Lower lobe of right lung (tissue), 2 donors: ENCODE measurements around the gene TBC1D22B. TPM values are rescaled to one million over a fixed set of nuclear protein-coding genes. Genes with fewer than 3 reads are reported as not detected.

Experiments
- ATAC-seq, 2 donors: fragments of 200-7000 bp; cut with Tn5 transposase; one replicate each; pipeline ENCODE4 v1.9.1; 2020 to 2022; ENCODE audit warnings: mild to moderate bottlenecking in 2 of 2, moderate library complexity in 2 of 2
- DNase-seq: peaks from one replicate; pipeline ENCODE4 v3.0.0-alpha.2; 2020
- H3K27ac ChIP-seq: fragments of 200-600 bp; one replicate; pipeline ENCODE4 v1.8.0; 2022
- H3K27me3 ChIP-seq: fragments of 200-600 bp; one replicate; pipeline ENCODE4 v1.8.0; 2022; ENCODE audit warnings: low read depth
- H3K36me3 ChIP-seq: fragments of 200-600 bp; one replicate; pipeline ENCODE4 v1.8.0; 2022; ENCODE audit warnings: mild to moderate bottlenecking
- H3K4me1 ChIP-seq: fragments of 200-600 bp; one replicate; pipeline ENCODE4 v1.8.0; 2022
- H3K4me3 ChIP-seq: fragments of 200-600 bp; one replicate; pipeline ENCODE4 v1.8.0; 2022; ENCODE audit warnings: mild to moderate bottlenecking
- H3K9me3 ChIP-seq: fragments of 200-600 bp; one replicate; pipeline ENCODE4 v1.8.0; 2022
- intact Hi-C: fragments of 100-400 bp; cut with DNase I; formaldehyde crosslinking; loops from one replicate; pipeline ENCODE4 v1.11.0; 2022
- total RNA-seq: library from RNA; stranded (reverse); fragmentation: NEBNext Ultra II Directional; extraction: Animal tissue kit (Norgen Biotek cat#: 25700); gene quantifications from one replicate; pipeline ENCODE4 v1.2.1, GENCODE V29; 2021
- TF ChIP-seq, protein P1 (sequence below): fragments of 200-600 bp; IDR thresholded peaks from one replicate; pipeline ENCODE4 v1.8.0; 2022; ENCODE audit warnings: antibody characterized with exemption, mild to moderate bottlenecking
- donor health status: DM: no; HTN: yes; CAD: no; lungs with severe emphysema.

TBC1D22B gene
- total RNA-seq, 1 donor from 2014 or later = 11.5 TPM

- H3K9me3 ChIP-seq = no peaks in the 10 kb centered on the region
- TF ChIP-seq, protein P1, sequence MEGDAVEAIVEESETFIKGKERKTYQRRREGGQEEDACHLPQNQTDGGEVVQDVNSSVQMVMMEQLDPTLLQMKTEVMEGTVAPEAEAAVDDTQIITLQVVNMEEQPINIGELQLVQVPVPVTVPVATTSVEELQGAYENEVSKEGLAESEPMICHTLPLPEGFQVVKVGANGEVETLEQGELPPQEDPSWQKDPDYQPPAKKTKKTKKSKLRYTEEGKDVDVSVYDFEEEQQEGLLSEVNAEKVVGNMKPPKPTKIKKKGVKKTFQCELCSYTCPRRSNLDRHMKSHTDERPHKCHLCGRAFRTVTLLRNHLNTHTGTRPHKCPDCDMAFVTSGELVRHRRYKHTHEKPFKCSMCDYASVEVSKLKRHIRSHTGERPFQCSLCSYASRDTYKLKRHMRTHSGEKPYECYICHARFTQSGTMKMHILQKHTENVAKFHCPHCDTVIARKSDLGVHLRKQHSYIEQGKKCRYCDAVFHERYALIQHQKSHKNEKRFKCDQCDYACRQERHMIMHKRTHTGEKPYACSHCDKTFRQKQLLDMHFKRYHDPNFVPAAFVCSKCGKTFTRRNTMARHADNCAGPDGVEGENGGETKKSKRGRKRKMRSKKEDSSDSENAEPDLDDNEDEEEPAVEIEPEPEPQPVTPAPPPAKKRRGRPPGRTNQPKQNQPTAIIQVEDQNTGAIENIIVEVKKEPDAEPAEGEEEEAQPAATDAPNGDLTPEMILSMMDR = no peak
Observed at GRCh38 chr6:37233541-37233940, 24.0 kb upstream of the TBC1D22B start.

DNA sequence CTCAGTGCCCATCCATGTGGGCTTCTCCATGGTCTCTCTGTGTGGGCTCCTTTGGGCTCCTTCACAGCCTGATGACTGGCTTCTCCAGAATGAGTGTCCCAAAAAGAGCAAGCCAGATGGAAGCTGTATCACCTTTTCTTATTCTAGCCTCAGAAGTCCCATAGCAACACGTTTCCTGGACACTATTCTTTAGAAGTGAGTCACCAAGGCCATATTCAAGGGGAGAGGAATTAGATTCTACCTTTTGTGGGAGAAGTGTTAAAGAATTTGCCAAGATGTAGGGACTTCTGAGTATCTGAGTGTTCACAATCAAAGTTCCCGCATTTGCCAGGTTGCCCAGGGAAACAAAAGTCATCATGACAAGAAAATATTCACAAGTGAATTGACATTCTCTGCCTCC lies 20.7 kb upstream of the TBC1D22B start:
- TF ChIP-seq, protein P1 = no peak
- H3K9me3 ChIP-seq = no peaks in the 10 kb centered on the region
- no peak overlapping the region for H3K4me3 ChIP-seq
- no peaks in the 10 kb centered on the region for H3K27me3 ChIP-seq
- no peak overlapping the region for H3K27ac ChIP-seq
- H3K36me3 ChIP-seq = no peaks in the 10 kb centered on the region
- no peak for DNase-seq
- no peak for ATAC-seq
- intact Hi-C loops = no loop called here
- H3K4me1 ChIP-seq = peaks cover 17% of the 10 kb centered on the region

More at GRCh38 chr6:37233541-37233940, 24.0 kb upstream of the TBC1D22B start:
- Histone ChIP-seq H3K4me3 (no peak overlapping the region), H3K4me1 (no peaks in the 10 kb centered on the region), H3K27me3 (no peaks in the 10 kb centered on the region), H3K27ac (no peak overlapping the region), H3K36me3 (no peaks in the 10 kb centered on the region)
- intact Hi-C loops = no loop called here
- DNase-seq (no peak), ATAC-seq (no peak)

- Histone ChIP-seq H3K27me3 (no peaks in the 10 kb centered on the region), H3K4me3 (no peak overlapping the region), H3K4me1 (peaks cover 26% of the 10 kb centered on the region), H3K27ac (no peak overlapping the region), H3K9me3 (no peaks in the 10 kb centered on the region), H3K36me3 (no peaks in the 10 kb centered on the region)
- DNase-seq = no peak
- intact Hi-C loops = no loop called here
- no peak for ATAC-seq
- TF ChIP-seq, protein P1 = no peak
Observed at GRCh38 chr6:37237789-37238188, 19.8 kb upstream of the TBC1D22B start.

GRCh38 chr6:37238381-37238780 lies 19.2 kb upstream of the TBC1D22B start:
- Histone ChIP-seq H3K36me3 (no peaks in the 10 kb centered on the region), H3K9me3 (no peaks in the 10 kb centered on the region), H3K4me1 (peaks cover 32% of the 10 kb centered on the region), H3K27me3 (no peaks in the 10 kb centered on the region), H3K27ac (no peak overlapping the region), H3K4me3 (no peak overlapping the region)
- no peak for ATAC-seq
- TF ChIP-seq, protein P1 = no peak
- intact Hi-C loops = no loop called here
- no peak for DNase-seq

GRCh38 chr6:37239526-37239925 lies 18.0 kb upstream of the TBC1D22B start:
- H3K27me3 ChIP-seq = no peaks in the 10 kb centered on the region
- TF ChIP-seq, protein P1 = no peak
- DNase-seq (no peak), ATAC-seq (no peak)
- H3K4me1 ChIP-seq = peaks cover 43% of the 10 kb centered on the region
- peak overlapping the region; percentile 40 for H3K27ac ChIP-seq
- H3K9me3 ChIP-seq = no peaks in the 10 kb centered on the region
- intact Hi-C loops = no loop called here
- H3K36me3 ChIP-seq = no peaks in the 10 kb centered on the region
- no peak overlapping the region for H3K4me3 ChIP-seq
